NCI-H2107 treated with DMSO at 0.1 percent for 48 hours (cell line): ENCODE results near the gene RNF34.

Experiments used
- DNase-seq: peaks from one replicate; lab custom pipeline; 2025; ENCODE audit not compliant: unreplicated experiment; lab: John Stamatoyannopoulos, UW

The RNF34 gene

GRCh38 chr12:121388421-121388981 lies 11.4 kb upstream of the RNF34 start:
- no peak for DNase-seq

- no peak for DNase-seq
Observed at GRCh38 chr12:121390856-121391255, 9.1 kb upstream of the RNF34 start.

- DNase-seq = no peak
Observed at GRCh38 chr12:121391619-121392324, 8.1 kb upstream of the RNF34 start.

GRCh38 chr12:121392325-121392716 lies 7.6 kb upstream of the RNF34 start:
- DNase-seq = no peak

GRCh38 chr12:121397521-121397920 lies 2.4 kb upstream of the RNF34 start:
- no peak for DNase-seq

GRCh38 chr12:121398355-121398754 lies 1.6 kb upstream of the RNF34 start:
- DNase-seq = no peak

- DNase-seq = peak; percentile 15
Observed at GRCh38 chr12:121400332-121401139, 618 bp downstream of the RNF34 start.

GRCh38 chr12:121403721-121404120 lies 3.8 kb downstream of the RNF34 start:
- DNase-seq = no peak

- DNase-seq = peak; percentile 97
Observed at GRCh38 chr12:121404734-121405133, 4.8 kb downstream of the RNF34 start.

GRCh38 chr12:121405211-121405610 lies 5.3 kb downstream of the RNF34 start:
- no peak for DNase-seq

- DNase-seq = no peak
Observed at GRCh38 chr12:121413917-121414316, 14.0 kb downstream of the RNF34 start.

GRCh38 chr12:121417847-121418246 lies 17.9 kb downstream of the RNF34 start:
- DNase-seq = no peak

- no peak for DNase-seq
Observed at GRCh38 chr12:121420109-121420508, 20.2 kb downstream of the RNF34 start.

- no peak for DNase-seq
Observed at GRCh38 chr12:121423253-121423652, 23.3 kb downstream of the RNF34 start.

- DNase-seq = no peak
Observed at GRCh38 chr12:121423682-121424623, 24.0 kb downstream of the RNF34 start.

GRCh38 chr12:121424624-121424975 lies 24.7 kb downstream of the RNF34 start:
- no peak for DNase-seq

- no peak for DNase-seq
Observed at GRCh38 chr12:121427556-121428050, 27.7 kb downstream of the RNF34 start.

- DNase-seq = no peak
Observed at GRCh38 chr12:121428883-121429282, 29.0 kb downstream of the RNF34 start.

GRCh38 chr12:121430833-121431415 lies 31.0 kb downstream of the RNF34 start:
- DNase-seq = no peak

- no peak for DNase-seq
Observed at GRCh38 chr12:121432740-121433480, 33.0 kb downstream of the RNF34 start.
